HepG2 (cell line): ENCODE results near the gene EIF5. TPM values are rescaled to one million over a fixed set of nuclear protein-coding genes. Genes with fewer than 3 reads are reported as not detected.
A peak's percentile ranks its signal among the peaks of the same experiment; 100 is the strongest.

Source experiments
- ATAC-seq: fragments of 200-7000 bp; cut with Tn5 transposase; 3 replicates; pipeline ENCODE4 v1.9.1; 2020; ENCODE audit warnings: mild to moderate bottlenecking, moderate library complexity
- BruUV-seq: library from RNA; stranded (reverse); fragments of 400-500 nt; replicated peaks from 2 replicates; lab custom pipeline; 2021; lab: Mats Ljungman, UMichigan
- CTCF ChIA-PET: fragments of 300-600 bp; formaldehyde crosslinking; extraction: SDS; loops from one replicate; lab custom pipeline; 2021; ENCODE audit warnings: low total read pairs, inconsistent platforms, low intra/inter-chr PET ratio; lab: Yijun Ruan, JAX
- POLR2A ChIA-PET: fragments of 350-600 bp; sonication (Branson Sonifier 250); formaldehyde crosslinking; loops from one replicate; lab custom pipeline; 2020; ENCODE audit warnings: antibody characterized with exemption, inconsistent platforms; lab: Yijun Ruan, JAX
- DNase-seq: peaks from one replicate; pipeline ENCODE4 v3.0.0-alpha.2; 2015; ENCODE audit warnings: low spot score
- FAIRE-seq: peaks from 3 replicates; lab custom pipeline; 2011; peaks lifted over from hg19 to GRCh38; lab: Jason Lieb, UNC
- H2AFZ ChIP-seq: one replicate; pipeline ENCODE4 v1.6.1; 2011; ENCODE audit warnings: low read length, inconsistent platforms
- H3K27ac ChIP-seq: fragments of 300-600 bp; 3 replicates; pipeline ENCODE4 v1.8.0; 2011; ENCODE audit warnings: mixed run types, mild to moderate bottlenecking, mixed read lengths, low read length, inconsistent platforms; ENCODE audit not compliant: insufficient read depth; ENCODE audit errors: extremely low read length
- H3K27me3 ChIP-seq, 2 experiments: fragments of 200-600 bp in 1 of 2; 2 replicates in 1 of 2; 3 replicates in 1 of 2; pipeline versions ENCODE4 v1.6.0 to v1.8.0; 2011; ENCODE audit warnings: low read length in 2 of 2, mild to moderate bottlenecking in 2 of 2, moderate library complexity in 2 of 2, inconsistent platforms in 1 of 2; ENCODE audit not compliant: insufficient read depth in 2 of 2, control insufficient read depth in 1 of 2
- H3K36me3 ChIP-seq, 2 experiments: fragments of 200-600 bp in 1 of 2; replicated peaks in 1 of 2; 2 replicates in 1 of 2; 3 replicates in 1 of 2; pipeline versions ENCODE4 v1.5.1 to v1.8.0; 2011; ENCODE audit warnings: low read length in 2 of 2, inconsistent platforms in 1 of 2; ENCODE audit not compliant: insufficient read depth in 2 of 2, control insufficient read depth in 1 of 2
- H3K4me1 ChIP-seq: 2 replicates; pipeline ENCODE4 v1.5.1; 2012; ENCODE audit warnings: low read length, inconsistent platforms; ENCODE audit not compliant: insufficient read depth
- H3K4me2 ChIP-seq: 2 replicates; pipeline ENCODE4 v1.6.0; 2011; ENCODE audit warnings: low read depth, low read length, inconsistent platforms
- H3K4me3 ChIP-seq, 3 experiments: fragments of 200-600 bp in 1 of 3; sonication (generic), shearing (Covaris generic) in 1 of 3; replicated peaks in 1 of 3; 2 replicates each; pipeline ENCODE4 v1.5.1; 2011 to 2016; ENCODE audit warnings: low read length in 3 of 3, inconsistent platforms in 2 of 3, low read depth in 2 of 3, mild to moderate bottlenecking in 2 of 3, control low read depth in 1 of 3, mixed read lengths in 1 of 3; ENCODE audit not compliant: insufficient read depth in 1 of 3
- H3K79me2 ChIP-seq: one replicate; pipeline ENCODE4 v1.6.1; 2011; ENCODE audit warnings: low read length, inconsistent platforms; ENCODE audit not compliant: insufficient read depth
- H3K9ac ChIP-seq: 2 replicates; pipeline ENCODE4 v1.6.0; 2011; ENCODE audit warnings: mild to moderate bottlenecking, low read depth, low read length, inconsistent platforms; ENCODE audit not compliant: insufficient read depth
- H3K9me3 ChIP-seq: 2 replicates; pipeline ENCODE4 v1.5.1; 2012; ENCODE audit warnings: mild to moderate bottlenecking, low read length
- H4K20me1 ChIP-seq: 2 replicates; pipeline ENCODE4 v1.6.0; 2011; ENCODE audit warnings: inconsistent platforms, mild to moderate bottlenecking, low read length, moderate library complexity; ENCODE audit not compliant: insufficient read depth
- CREM ChIP-seq, 2 experiments: sonication (generic) in 1 of 2; formaldehyde crosslinking in 1 of 2; IDR thresholded peaks; 2 replicates each; pipeline versions ENCODE4 v1.4.0 to v1.6.1; 2016 to 2020; ENCODE audit warnings: antibody characterized with exemption in 1 of 2, mild to moderate bottlenecking in 1 of 2, missing genetic modification reagents in 1 of 2
- HNRNPL ChIP-seq: fragments of 200-400 bp; formaldehyde crosslinking; IDR thresholded peaks from 2 replicates; pipeline ENCODE4 v1.6.1; 2017; ENCODE audit warnings: mild to moderate bottlenecking, low read depth, low read length
- KLF15 ChIP-seq: sonication (generic); formaldehyde crosslinking; IDR thresholded peaks from 2 replicates; pipeline ENCODE4 v1.8.1; 2023; ENCODE audit warnings: borderline replicate concordance, mild to moderate bottlenecking, inconsistent platforms, missing genetic modification reagents, mixed read lengths
- MEF2D ChIP-seq: sonication (generic); formaldehyde crosslinking; IDR thresholded peaks from 2 replicates; pipeline ENCODE4 v1.5.1; 2020; ENCODE audit warnings: mild to moderate bottlenecking, missing genetic modification reagents
- SKI ChIP-seq: fragments of 450-650 bp; IDR thresholded peaks from one replicate; pipeline ENCODE4 v1.6.1; 2018; ENCODE audit warnings: mild to moderate bottlenecking; ENCODE audit not compliant: partially characterized antibody
- TOE1 ChIP-seq: sonication (generic); formaldehyde crosslinking; IDR thresholded peaks from 2 replicates; pipeline ENCODE4 v1.4.0; 2020; ENCODE audit warnings: mild to moderate bottlenecking, missing genetic modification reagents
- U2AF2 ChIP-seq: fragments of 200-400 bp; formaldehyde crosslinking; IDR thresholded peaks from 2 replicates; pipeline ENCODE4 v1.6.1; 2017; ENCODE audit warnings: low read depth, mild to moderate bottlenecking, low read length
- YY1 ChIP-seq: IDR thresholded peaks from 2 replicates; pipeline ENCODE4 v1.6.1; 2011; ENCODE audit warnings: low read length, low read depth, moderate library complexity, mild to moderate bottlenecking; ENCODE audit not compliant: insufficient read depth, insufficient replicate concordance
- ZBTB7B ChIP-seq: sonication (generic); formaldehyde crosslinking; IDR thresholded peaks from 2 replicates; pipeline ENCODE4 v1.4.0; 2020; ENCODE audit warnings: missing genetic modification reagents
- ZMAT3 ChIP-seq: sonication (generic); formaldehyde crosslinking; conservative IDR thresholded peaks from 2 replicates; pipeline ENCODE4 v1.7.0; 2021; ENCODE audit warnings: missing genetic modification reagents
- ZNF296 ChIP-seq: sonication (generic); formaldehyde crosslinking; conservative IDR thresholded peaks from 2 replicates; pipeline ENCODE4 v1.5.0; 2020; ENCODE audit warnings: mild to moderate bottlenecking, missing genetic modification reagents
- ZNF326 ChIP-seq: sonication (generic); formaldehyde crosslinking; IDR thresholded peaks from 2 replicates; pipeline ENCODE4 v1.4.0; 2020; ENCODE audit warnings: missing genetic modification reagents, borderline replicate concordance
- ZNF775 ChIP-seq: sonication (generic); formaldehyde crosslinking; IDR thresholded peaks from 2 replicates; pipeline ENCODE4 v1.4.0; 2020; ENCODE audit warnings: missing genetic modification reagents, mild to moderate bottlenecking, moderate library complexity, borderline replicate concordance
- ZNF883 ChIP-seq: sonication (generic); formaldehyde crosslinking; IDR thresholded peaks from 2 replicates; pipeline ENCODE4 v1.5.1; 2020; ENCODE audit warnings: mild to moderate bottlenecking, missing genetic modification reagents; ENCODE audit errors: not compliant biosample characterization
- WGBS: methylation state at CpG from one replicate; pipeline ENCODE4 v1.1.6; 2017; ENCODE audit warnings: low lambda C conversion rate; 5-methylcytosine and 5-hydroxymethylcytosine counted together
- in situ Hi-C: cut with HindIII; loops from 2 replicates; pipeline ENCODE4 v1.10.0; 2017; ENCODE audit warnings: low pct_unique_long_range_greater_than_20kb; ENCODE audit not compliant: extremely low pct_ligation_motif_present
- intact Hi-C: fragments of 100-400 bp; cut with micrococcal nuclease; formaldehyde crosslinking; loops from one replicate; pipeline ENCODE4 v1.10.0; 2022; ENCODE audit not compliant: unreplicated experiment
- polyA plus RNA-seq, 8 experiments: library from polyadenylated mRNA; depleted of rRNA in 3 of 8; stranded (reverse) in 7 of 8; unstranded in 1 of 8; fragments of >200 nt; fragmentation: Illumina TruSeq in 4 of 8; extraction: Trizol in 4 of 8; gene quantifications; 2 replicates each; pipeline versions ENCODE4 v1.2.1 to v1.2.3, GENCODE V29; 2011 to 2016; ENCODE audit warnings: low read depth in 4 of 8, missing spikeins in 1 of 8, mixed read lengths in 1 of 8; ENCODE audit not compliant: insufficient read depth in 1 of 8
- total RNA-seq, 5 experiments: library from RNA; depleted of rRNA; stranded (reverse); fragments of >200 nt; fragmentation: Illumina TruSeq; extraction: Trizol; gene quantifications; 2 replicates each; pipeline ENCODE4 v1.2.3, GENCODE V29; 2016; ENCODE audit warnings: low read depth in 1 of 5
- TF ChIP-seq, protein P1 (sequence below): sonication (generic); formaldehyde crosslinking; conservative IDR thresholded peaks from 2 replicates; pipeline ENCODE4 v1.8.0; 2022; ENCODE audit warnings: mild to moderate bottlenecking, moderate library complexity, missing genetic modification reagents
- TF ChIP-seq, protein P2 (sequence below): sonication (generic); formaldehyde crosslinking; IDR thresholded peaks from 2 replicates; pipeline ENCODE4 v1.4.0; 2020; ENCODE audit warnings: missing genetic modification reagents
- TF ChIP-seq, protein P3 (sequence below): sonication (generic); formaldehyde crosslinking; IDR thresholded peaks from 2 replicates; pipeline ENCODE4 v1.4.0; 2020; ENCODE audit warnings: mild to moderate bottlenecking, low read depth, missing genetic modification reagents

Gene EIF5
- total and polyA plus RNA-seq, 2 of the 13 experiments (the other 11 are each of a cell fraction or from before 2014, with no cell fraction given), result 189 to 281 TPM

DNA sequence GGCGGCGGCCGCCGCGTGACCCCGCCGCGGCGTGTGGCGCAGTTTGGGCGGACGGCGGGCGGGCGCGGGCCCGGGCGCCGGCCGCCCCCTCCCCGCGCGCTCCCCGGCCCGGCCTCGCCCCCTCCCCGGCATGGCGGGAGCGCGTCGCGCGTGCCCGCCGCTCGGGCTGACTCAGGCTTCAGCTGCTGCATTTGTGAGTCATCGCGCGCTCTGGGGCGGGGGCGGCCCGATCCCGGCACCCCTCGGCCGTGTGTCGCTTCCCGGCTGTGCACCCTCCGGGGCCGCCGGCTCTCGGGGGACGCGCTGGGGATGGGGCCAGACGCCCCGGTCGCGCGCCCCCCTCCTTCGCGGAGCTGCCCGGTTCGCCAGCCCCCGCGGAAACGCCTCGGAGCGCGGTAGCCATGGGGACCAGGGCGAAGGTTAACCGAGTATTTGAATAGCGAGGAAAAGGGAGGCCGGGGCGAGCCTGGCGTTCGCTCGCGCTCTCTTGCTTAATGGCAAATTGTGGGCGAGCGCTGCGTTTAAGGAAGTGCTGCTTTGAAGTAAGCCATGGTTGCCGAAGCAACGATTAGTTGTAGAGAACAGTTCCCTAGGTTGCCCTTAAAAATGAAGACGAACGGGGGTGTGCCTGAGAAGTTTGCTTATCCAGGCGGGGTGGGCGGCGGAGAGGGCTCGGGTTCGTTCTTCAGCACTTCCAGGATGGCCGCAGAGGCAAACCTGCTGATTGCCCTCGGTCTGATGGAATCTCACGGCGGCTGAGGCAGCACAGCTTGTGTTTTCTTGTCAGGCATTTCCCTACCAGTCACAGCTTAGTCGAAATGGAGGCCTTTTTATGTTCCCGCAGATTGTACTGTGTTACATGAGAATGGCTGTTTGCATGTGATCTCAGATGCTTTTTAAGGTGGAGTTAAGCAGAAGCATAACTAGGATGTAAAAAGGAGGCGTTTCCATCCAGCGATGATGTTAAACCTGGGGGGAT, 896 bp downstream of the EIF5 start:
- peaks cover 50% of the 10 kb centered on the region for H3K4me1 ChIP-seq
- peaks cover 27 to 49% of the 10 kb centered on the region in 2 experiments for H3K36me3 ChIP-seq
- in situ Hi-C loops, result no loop called here
- ChIA-PET POLR2A (interaction anchor here (1.0 to 5.0 kb wide), 20 partner anchors 11 to 261 kb away, joined by 3 to 87 read pairs (median 7); partner anchors contain the start of gene EXOC3L4), CTCF (no interaction called here)
- no peaks in the 10 kb centered on the region for H3K9me3 ChIP-seq
- H3K9ac ChIP-seq, result peak overlapping the region; percentile 100
- peaks cover 29% of the 10 kb centered on the region for H3K79me2 ChIP-seq
- H4K20me1 ChIP-seq, result peaks cover 35% of the 10 kb centered on the region
- FAIRE-seq (no peak), ATAC-seq (peak; percentile 52), DNase-seq (peak; percentile 64)
- intact Hi-C loops, result no loop called here
- peak overlapping the region; percentile 97 for H3K27ac ChIP-seq
- peak overlapping the region; percentile 90 to 97 (median 97) for H3K4me3 ChIP-seq
- H2AFZ ChIP-seq, result no peak overlapping the region
- no peaks in the 10 kb centered on the region; a peak in 1 of 5 replicates for H3K27me3 ChIP-seq
- H3K4me2 ChIP-seq, result peak overlapping the region; percentile 97
- TSS peak; percentile 50 for BruUV-seq
- WGBS, result 2% methylated on average over 23 of the region's 97 CpGs
- TF ChIP-seq ZNF883 (CRISPR knock-in tag), result no peak
- TF ChIP-seq CREM (IDR thresholded peaks at IDR 0.05), result no peak
- no peak for TF ChIP-seq CREM (CRISPR knock-in tag; IDR thresholded peaks at IDR 0.05)
- no peak for TF ChIP-seq TOE1 (CRISPR knock-in tag)
- TF ChIP-seq, protein P1, sequence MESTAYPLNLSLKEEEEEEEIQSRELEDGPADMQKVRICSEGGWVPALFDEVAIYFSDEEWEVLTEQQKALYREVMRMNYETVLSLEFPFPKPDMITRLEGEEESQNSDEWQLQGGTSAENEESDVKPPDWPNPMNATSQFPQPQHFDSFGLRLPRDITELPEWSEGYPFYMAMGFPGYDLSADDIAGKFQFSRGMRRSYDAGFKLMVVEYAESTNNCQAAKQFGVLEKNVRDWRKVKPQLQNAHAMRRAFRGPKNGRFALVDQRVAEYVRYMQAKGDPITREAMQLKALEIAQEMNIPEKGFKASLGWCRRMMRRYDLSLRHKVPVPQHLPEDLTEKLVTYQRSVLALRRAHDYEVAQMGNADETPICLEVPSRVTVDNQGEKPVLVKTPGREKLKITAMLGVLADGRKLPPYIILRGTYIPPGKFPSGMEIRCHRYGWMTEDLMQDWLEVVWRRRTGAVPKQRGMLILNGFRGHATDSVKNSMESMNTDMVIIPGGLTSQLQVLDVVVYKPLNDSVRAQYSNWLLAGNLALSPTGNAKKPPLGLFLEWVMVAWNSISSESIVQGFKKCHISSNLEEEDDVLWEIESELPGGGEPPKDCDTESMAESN (CRISPR knock-in tag), result no peak
- TF ChIP-seq YY1, result peak; percentile 36
- no peak for TF ChIP-seq KLF15 (CRISPR knock-in tag)
- TF ChIP-seq MEF2D (CRISPR knock-in tag), result no peak
- TF ChIP-seq U2AF2, result 0 out of 2 replicates have a peak, but pooled peaks have one; percentile 59
- TF ChIP-seq ZBTB7B (CRISPR knock-in tag), result no peak
- TF ChIP-seq ZNF296 (CRISPR knock-in tag), result no peak
- TF ChIP-seq, protein P2, sequence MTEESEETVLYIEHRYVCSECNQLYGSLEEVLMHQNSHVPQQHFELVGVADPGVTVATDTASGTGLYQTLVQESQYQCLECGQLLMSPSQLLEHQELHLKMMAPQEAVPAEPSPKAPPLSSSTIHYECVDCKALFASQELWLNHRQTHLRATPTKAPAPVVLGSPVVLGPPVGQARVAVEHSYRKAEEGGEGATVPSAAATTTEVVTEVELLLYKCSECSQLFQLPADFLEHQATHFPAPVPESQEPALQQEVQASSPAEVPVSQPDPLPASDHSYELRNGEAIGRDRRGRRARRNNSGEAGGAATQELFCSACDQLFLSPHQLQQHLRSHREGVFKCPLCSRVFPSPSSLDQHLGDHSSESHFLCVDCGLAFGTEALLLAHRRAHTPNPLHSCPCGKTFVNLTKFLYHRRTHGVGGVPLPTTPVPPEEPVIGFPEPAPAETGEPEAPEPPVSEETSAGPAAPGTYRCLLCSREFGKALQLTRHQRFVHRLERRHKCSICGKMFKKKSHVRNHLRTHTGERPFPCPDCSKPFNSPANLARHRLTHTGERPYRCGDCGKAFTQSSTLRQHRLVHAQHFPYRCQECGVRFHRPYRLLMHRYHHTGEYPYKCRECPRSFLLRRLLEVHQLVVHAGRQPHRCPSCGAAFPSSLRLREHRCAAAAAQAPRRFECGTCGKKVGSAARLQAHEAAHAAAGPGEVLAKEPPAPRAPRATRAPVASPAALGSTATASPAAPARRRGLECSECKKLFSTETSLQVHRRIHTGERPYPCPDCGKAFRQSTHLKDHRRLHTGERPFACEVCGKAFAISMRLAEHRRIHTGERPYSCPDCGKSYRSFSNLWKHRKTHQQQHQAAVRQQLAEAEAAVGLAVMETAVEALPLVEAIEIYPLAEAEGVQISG (CRISPR knock-in tag), result no peak
- TF ChIP-seq HNRNPL, result no peak
- peak; percentile 29 for TF ChIP-seq SKI
- TF ChIP-seq ZNF326, result no peak
- TF ChIP-seq, protein P3, sequence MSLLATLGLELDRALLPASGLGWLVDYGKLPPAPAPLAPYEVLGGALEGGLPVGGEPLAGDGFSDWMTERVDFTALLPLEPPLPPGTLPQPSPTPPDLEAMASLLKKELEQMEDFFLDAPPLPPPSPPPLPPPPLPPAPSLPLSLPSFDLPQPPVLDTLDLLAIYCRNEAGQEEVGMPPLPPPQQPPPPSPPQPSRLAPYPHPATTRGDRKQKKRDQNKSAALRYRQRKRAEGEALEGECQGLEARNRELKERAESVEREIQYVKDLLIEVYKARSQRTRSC (CRISPR knock-in tag), result no peak
- no peak for TF ChIP-seq ZMAT3 (CRISPR knock-in tag)
- TF ChIP-seq ZNF775, result no peak
